Measurements from ENCODE around the gene CLIC2.
A peak's percentile ranks its signal among the peaks of the same experiment; 100 is the strongest.

CLIC2 gene

GRCh38 chrX:155266439-155266838 lies 68.0 kb downstream of the CLIC2 start:
- no peak overlapping the region for H3K27ac ChIP-seq (replicated peaks)
- H3K27me3 ChIP-seq (ENCODE audit: insufficient read depth, poor library complexity, severe bottlenecking) = no peaks in the 10 kb centered on the region
- no peak overlapping the region for H3K4me3 ChIP-seq (replicated peaks; ENCODE audit: insufficient read depth, low read length)
- TF ChIP-seq REST (IDR thresholded peaks at IDR 0.05; ENCODE audit: insufficient replicate concordance, low read depth) = no peak
- no peak for TF ChIP-seq SPI1 (IDR thresholded peaks at IDR 0.05; ENCODE audit: borderline replicate concordance, low read depth)
- TF ChIP-seq POLR2AphosphoS5 (IDR thresholded peaks at IDR 0.05; ENCODE audit: low read depth) = no peak
- TF ChIP-seq CTCF (IDR thresholded peaks at IDR 0.05; ENCODE audit: insufficient read depth, low read length) = no peak
- TF ChIP-seq GABPA (IDR thresholded peaks at IDR 0.05; ENCODE audit: low read depth) = no peak
- DNase-seq (ENCODE audit: low read depth in 1 of 2, low spot score in 1 of 2) = no peak

- TF ChIP-seq CTCF (IDR thresholded peaks at IDR 0.05; ENCODE audit: insufficient read depth, low read length) (no peak), REST (IDR thresholded peaks at IDR 0.05; ENCODE audit: insufficient replicate concordance, low read depth) (no peak), GABPA (IDR thresholded peaks at IDR 0.05; ENCODE audit: low read depth) (no peak), SPI1 (IDR thresholded peaks at IDR 0.05; ENCODE audit: borderline replicate concordance, low read depth) (no peak), POLR2AphosphoS5 (IDR thresholded peaks at IDR 0.05; ENCODE audit: low read depth) (no peak)
- Histone ChIP-seq H3K4me3 (replicated peaks; ENCODE audit: insufficient read depth, low read length) (no peak within 1 kb of the TSS; the same call in 1 of the 2 replicates), H3K27ac (replicated peaks) (no peak within 1 kb of the TSS), H3K27me3 (ENCODE audit: insufficient read depth, poor library complexity, severe bottlenecking) (no peaks in the 10 kb centered on the region)
- DNase-seq (ENCODE audit: low read depth in 1 of 2, low spot score in 1 of 2) = peak; percentile 16 to 48
Measured at GRCh38 chrX:155263854-155264628, 70.4 kb downstream of the CLIC2 start, which contains the start of gene RAB39B. TSS of gene RAB39B (minus strand) at chrX:155264491. CDS start at chrX:155264288, 203 bp downstream.

- TF ChIP-seq POLR2AphosphoS5 (IDR thresholded peaks at IDR 0.05; ENCODE audit: low read depth) = no peak
- Histone ChIP-seq H3K4me3 (replicated peaks; ENCODE audit: insufficient read depth, low read length) (no peak overlapping the region), H3K27ac (replicated peaks) (no peak overlapping the region), H3K27me3 (ENCODE audit: insufficient read depth, poor library complexity, severe bottlenecking) (no peaks in the 10 kb centered on the region)
- DNase-seq (ENCODE audit: low read depth in 1 of 2, low spot score in 1 of 2) = no peak
Measured at GRCh38 chrX:155262970-155263754, 71.3 kb downstream of the CLIC2 start.

GRCh38 chrX:155259752-155260151 lies 74.7 kb downstream of the CLIC2 start:
- H3K4me3 ChIP-seq (replicated peaks; ENCODE audit: insufficient read depth, low read length) = no peak overlapping the region
- DNase-seq (ENCODE audit: low read depth in 1 of 2, low spot score in 1 of 2) = no peak
- TF ChIP-seq SPI1 (IDR thresholded peaks at IDR 0.05; ENCODE audit: borderline replicate concordance, low read depth) (no peak), REST (IDR thresholded peaks at IDR 0.05; ENCODE audit: insufficient replicate concordance, low read depth) (no peak), CTCF (IDR thresholded peaks at IDR 0.05; ENCODE audit: insufficient read depth, low read length) (no peak), GABPA (IDR thresholded peaks at IDR 0.05; ENCODE audit: low read depth) (no peak), POLR2AphosphoS5 (IDR thresholded peaks at IDR 0.05; ENCODE audit: low read depth) (no peak)
- H3K27me3 ChIP-seq (ENCODE audit: insufficient read depth, poor library complexity, severe bottlenecking) = no peaks in the 10 kb centered on the region
- no peak overlapping the region for H3K27ac ChIP-seq (replicated peaks)

Data from HL-60 (cell line).